Right lobe of liver (tissue), 4 donors: ENCODE data around the gene NACC1.

ENCODE experiments used
- POLR2A ChIP-seq: fragments of 450-650 bp; IDR thresholded peaks from one replicate; pipeline ENCODE4 v1.6.1; 2017; ENCODE audit warnings: antibody characterized with exemption, mild to moderate bottlenecking
- TF ChIP-seq, protein P1 (sequence below), 4 donors: fragments of 200-600 bp in 3 of 4; fragments of 450-650 bp in 1 of 4; IDR thresholded peaks; one replicate each; pipeline versions ENCODE4 v1.5.1 to v1.8.0; 2016 to 2022; ENCODE audit warnings: antibody characterized with exemption in 4 of 4, mild to moderate bottlenecking in 2 of 4
- donor health status: DM: no; HTN: no; CAD: no.
- donor health status: DM: no; HTN: no; CAD: no.
- donor health status: DM: no; HTN: yes; CAD: no.

DNA sequence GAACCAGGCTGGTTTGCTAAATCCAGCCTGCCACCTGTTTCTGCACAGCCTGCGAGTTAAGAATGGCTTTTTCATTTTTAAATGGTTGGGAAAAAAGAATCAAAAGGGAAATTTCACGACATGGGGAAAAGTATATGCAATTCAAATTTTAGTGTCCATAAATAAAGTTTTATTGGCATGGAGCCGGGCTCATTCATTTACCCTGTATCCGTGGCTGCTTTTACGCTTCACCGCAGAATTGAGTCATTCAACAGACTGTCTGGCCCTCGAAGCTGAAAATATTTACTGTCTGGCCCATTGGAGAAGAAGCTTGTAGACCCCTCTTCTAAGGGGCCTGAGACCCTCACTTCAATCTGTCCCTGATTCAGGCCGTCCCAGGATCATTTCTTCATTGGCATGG is 58.3 kb downstream of the NACC1 start:
- no peak for TF ChIP-seq POLR2A
- TF ChIP-seq, protein P1, sequence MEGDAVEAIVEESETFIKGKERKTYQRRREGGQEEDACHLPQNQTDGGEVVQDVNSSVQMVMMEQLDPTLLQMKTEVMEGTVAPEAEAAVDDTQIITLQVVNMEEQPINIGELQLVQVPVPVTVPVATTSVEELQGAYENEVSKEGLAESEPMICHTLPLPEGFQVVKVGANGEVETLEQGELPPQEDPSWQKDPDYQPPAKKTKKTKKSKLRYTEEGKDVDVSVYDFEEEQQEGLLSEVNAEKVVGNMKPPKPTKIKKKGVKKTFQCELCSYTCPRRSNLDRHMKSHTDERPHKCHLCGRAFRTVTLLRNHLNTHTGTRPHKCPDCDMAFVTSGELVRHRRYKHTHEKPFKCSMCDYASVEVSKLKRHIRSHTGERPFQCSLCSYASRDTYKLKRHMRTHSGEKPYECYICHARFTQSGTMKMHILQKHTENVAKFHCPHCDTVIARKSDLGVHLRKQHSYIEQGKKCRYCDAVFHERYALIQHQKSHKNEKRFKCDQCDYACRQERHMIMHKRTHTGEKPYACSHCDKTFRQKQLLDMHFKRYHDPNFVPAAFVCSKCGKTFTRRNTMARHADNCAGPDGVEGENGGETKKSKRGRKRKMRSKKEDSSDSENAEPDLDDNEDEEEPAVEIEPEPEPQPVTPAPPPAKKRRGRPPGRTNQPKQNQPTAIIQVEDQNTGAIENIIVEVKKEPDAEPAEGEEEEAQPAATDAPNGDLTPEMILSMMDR (IDR thresholded peaks at IDR 0.05), result no peak
